Measurements from ENCODE around the gene CDRT15.
"Not testable (repeated sequence)": the region's sequence is repeated elsewhere in the genome, so short reads cannot be mapped to it uniquely, and the experiment has no call there.

The CDRT15 gene

GRCh38 chr17:14186443-14186842 is 50.2 kb downstream of the CDRT15 start:
- DNase-seq (ENCODE audit: low spot score in 2 of 2); H3K27ac Mint-ChIP-seq; ATAC-seq (ENCODE audit: low read depth); H3K27me3 Mint-ChIP-seq; H3K4me3 Mint-ChIP-seq; H3K9me3 Mint-ChIP-seq; H3K4me1 Mint-ChIP-seq: not testable (repeated sequence)
- peaks cover 11% of the 10 kb centered on the region for H3K36me3 Mint-ChIP-seq
